Measurements from ENCODE around the gene CDC14B.

DNA sequence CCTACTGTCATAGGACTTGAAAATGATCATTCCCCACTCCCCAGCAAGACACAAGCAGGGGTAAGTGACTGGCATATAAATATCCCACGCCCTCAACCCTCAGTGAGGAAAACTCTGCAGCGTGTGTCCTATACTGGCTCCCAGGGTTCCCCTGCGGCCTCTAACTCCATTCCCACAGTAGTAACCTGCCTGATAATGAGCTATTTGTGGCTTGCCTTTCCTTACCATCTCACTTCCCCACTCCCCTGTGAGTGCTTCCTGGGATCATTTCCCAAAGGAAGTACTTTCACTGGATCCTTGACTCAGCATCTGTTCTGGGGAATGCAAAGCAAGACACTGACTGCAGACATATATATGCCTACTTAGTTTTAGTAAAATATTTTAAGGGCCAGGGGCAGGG is 14.3 kb downstream of the CDC14B start:
- TF ChIP-seq EZH2 (IDR thresholded peaks at IDR 0.05): no peak
- TF ChIP-seq, protein P1, sequence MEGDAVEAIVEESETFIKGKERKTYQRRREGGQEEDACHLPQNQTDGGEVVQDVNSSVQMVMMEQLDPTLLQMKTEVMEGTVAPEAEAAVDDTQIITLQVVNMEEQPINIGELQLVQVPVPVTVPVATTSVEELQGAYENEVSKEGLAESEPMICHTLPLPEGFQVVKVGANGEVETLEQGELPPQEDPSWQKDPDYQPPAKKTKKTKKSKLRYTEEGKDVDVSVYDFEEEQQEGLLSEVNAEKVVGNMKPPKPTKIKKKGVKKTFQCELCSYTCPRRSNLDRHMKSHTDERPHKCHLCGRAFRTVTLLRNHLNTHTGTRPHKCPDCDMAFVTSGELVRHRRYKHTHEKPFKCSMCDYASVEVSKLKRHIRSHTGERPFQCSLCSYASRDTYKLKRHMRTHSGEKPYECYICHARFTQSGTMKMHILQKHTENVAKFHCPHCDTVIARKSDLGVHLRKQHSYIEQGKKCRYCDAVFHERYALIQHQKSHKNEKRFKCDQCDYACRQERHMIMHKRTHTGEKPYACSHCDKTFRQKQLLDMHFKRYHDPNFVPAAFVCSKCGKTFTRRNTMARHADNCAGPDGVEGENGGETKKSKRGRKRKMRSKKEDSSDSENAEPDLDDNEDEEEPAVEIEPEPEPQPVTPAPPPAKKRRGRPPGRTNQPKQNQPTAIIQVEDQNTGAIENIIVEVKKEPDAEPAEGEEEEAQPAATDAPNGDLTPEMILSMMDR (IDR thresholded peaks at IDR 0.05): no peak
